A549 (cell line): ENCODE data around the gene NMNAT2. TPM values are rescaled to one million over a fixed set of nuclear protein-coding genes. Genes with fewer than 3 reads are reported as not detected.

Source experiments
- ATAC-seq, 2 experiments: fragments of 200-7000 bp in 1 of 2; fragments of >200 bp in 1 of 2; cut with Nextera tagmentation in 1 of 2; cut with Tn5 transposase in 1 of 2; 3 replicates each; pipeline versions ENCODE4 v1.8.0 to v1.9.1; 2018 to 2020; ENCODE audit warnings: mild to moderate bottlenecking in 1 of 2, moderate library complexity in 1 of 2
- CTCF ChIA-PET: fragments of 300-600 bp; sonication (Branson Sonifier 250); formaldehyde crosslinking; extraction: SDS; loops from one replicate; lab custom pipeline; 2021; ENCODE audit warnings: antibody characterized with exemption, inconsistent platforms; lab: Yijun Ruan, JAX
- POLR2A ChIA-PET: fragments of 350-600 bp; formaldehyde crosslinking; extraction: SDS; loops from one replicate; lab custom pipeline; 2021; ENCODE audit warnings: antibody characterized with exemption, inconsistent platforms; lab: Yijun Ruan, JAX
- DNase-seq, 2 experiments: peaks; one replicate each; pipeline versions ENCODE4 v3.0.0 to v3.0.0-alpha.2; 2011 to 2016; ENCODE audit warnings: low read depth in 1 of 2, low spot score in 1 of 2
- FAIRE-seq: peaks from 2 replicates; lab custom pipeline; 2011; peaks lifted over from hg19 to GRCh38; lab: Jason Lieb, UNC
- H3K27ac ChIP-seq, 2 experiments: fragments of >200 bp; sonication (Bioruptor Twin); formaldehyde crosslinking; 3 replicates each; pipeline ENCODE4 v1.5.1; 2016 to 2017
- H3K4me1 ChIP-seq: fragments of >200 bp; sonication (Bioruptor Twin); formaldehyde crosslinking; 3 replicates; pipeline ENCODE4 v1.6.1; 2016
- H3K4me2 ChIP-seq: fragments of >200 bp; sonication (Bioruptor Twin); formaldehyde crosslinking; 3 replicates; pipeline ENCODE4 v1.6.1; 2016
- H3K4me3 ChIP-seq: fragments of >200 bp; sonication (Bioruptor Twin); formaldehyde crosslinking; 3 replicates; pipeline ENCODE4 v1.5.1; 2016
- H3K9me3 ChIP-seq: fragments of >200 bp; sonication (Bioruptor Twin); formaldehyde crosslinking; 3 replicates; pipeline ENCODE4 v1.6.1; 2016
- CBX2 ChIP-seq: fragments of 200-600 bp; sonication (generic); IDR thresholded peaks from 2 replicates; pipeline ENCODE4 v1.6.1; 2016; ENCODE audit warnings: low read depth, mild to moderate bottlenecking, borderline replicate concordance
- CEBPB ChIP-seq, 2 experiments: fragments of >200 bp in 1 of 2; sonication (Bioruptor Twin) in 1 of 2; formaldehyde crosslinking in 1 of 2; IDR thresholded peaks; 2 replicates each; pipeline ENCODE4 v1.6.1; 2012 to 2016
- EHMT2 ChIP-seq: fragments of 200-600 bp; sonication (generic); IDR thresholded peaks from 2 replicates; pipeline ENCODE4 v1.6.1; 2016; ENCODE audit warnings: antibody characterized with exemption, low read depth, mild to moderate bottlenecking, moderate library complexity
- FOSL2 ChIP-seq, 2 experiments: fragments of 450-650 bp in 1 of 2; fragments of >200 bp in 1 of 2; sonication (Bioruptor Twin) in 1 of 2; formaldehyde crosslinking; IDR thresholded peaks; 2 replicates each; pipeline versions ENCODE4 v1.5.0 to v1.6.1; 2016 to 2020; ENCODE audit warnings: mild to moderate bottlenecking in 1 of 2, moderate library complexity in 1 of 2
- GATA3 ChIP-seq: IDR thresholded peaks from 2 replicates; pipeline ENCODE4 v1.6.1; 2012; ENCODE audit warnings: borderline replicate concordance
- HEYL ChIP-seq: fragments of 250-450 bp; sonication (Bioruptor Pico); IDR thresholded peaks from 2 replicates; pipeline ENCODE4 v1.8.0; 2021; ENCODE audit warnings: mild to moderate bottlenecking, moderate library complexity
- HOXB5 ChIP-seq: fragments of 250-450 bp; sonication (Bioruptor Pico); IDR thresholded peaks from 2 replicates; pipeline ENCODE4 v1.5.0; 2020; ENCODE audit warnings: mild to moderate bottlenecking, moderate library complexity
- MAFK ChIP-seq: fragments of 450-650 bp; IDR thresholded peaks from 2 replicates; pipeline ENCODE4 v1.6.1; 2014; ENCODE audit not compliant: partially characterized antibody
- NR3C1 ChIP-seq: fragments of >200 bp; sonication (Bioruptor Twin); formaldehyde crosslinking; IDR thresholded peaks from 3 replicates; pipeline ENCODE4 v1.6.1; 2017
- POLR2AphosphoS2 ChIP-seq: conservative IDR thresholded peaks from 2 replicates; pipeline ENCODE4 v1.6.1; 2012; ENCODE audit warnings: low read length, improper control_type of control experiment, inconsistent platforms
- RCOR1 ChIP-seq: fragments of 150-350 bp; IDR thresholded peaks from 2 replicates; pipeline ENCODE4 v1.6.1; 2014; ENCODE audit warnings: antibody characterized with exemption, low read length, low read depth
- SMC3 ChIP-seq: fragments of >200 bp; sonication (Bioruptor Twin); formaldehyde crosslinking; IDR thresholded peaks from 3 replicates; pipeline ENCODE4 v1.6.1; 2018; ENCODE audit warnings: inconsistent platforms
- TFCP2L1 ChIP-seq: fragments of 250-450 bp; sonication (Bioruptor Pico); IDR thresholded peaks from 2 replicates; pipeline ENCODE4 v1.5.0; 2021; ENCODE audit warnings: mild to moderate bottlenecking
- WGBS: methylation state at CpG from one replicate; pipeline ENCODE4 v1.1.6; 2017; ENCODE audit errors: missing lambda C conversion rate; 5-methylcytosine and 5-hydroxymethylcytosine counted together
- polyA plus RNA-seq, 4 experiments: library from polyadenylated mRNA; depleted of rRNA in 3 of 4; stranded (reverse); fragments of >200 nt; fragmentation: RNase III in 1 of 4; extraction: RNeasy Plus Mini Kit Qiagen cat#74134 plus additional on column Dnase treatment in 1 of 4; gene quantifications; 2 replicates in 3 of 4; 3 replicates in 1 of 4; pipeline ENCODE4 v1.2.3, GENCODE V29; 2011 to 2017
- TF ChIP-seq, protein P1 (sequence below): fragments of 250-450 bp; sonication (Bioruptor Pico); IDR thresholded peaks from 2 replicates; pipeline ENCODE4 v1.5.0; 2021; ENCODE audit warnings: mild to moderate bottlenecking, moderate library complexity, borderline replicate concordance
- TF ChIP-seq, protein P2 (sequence below): fragments of 450-650 bp; IDR thresholded peaks from 2 replicates; pipeline ENCODE4 v1.6.1; 2014; ENCODE audit warnings: antibody characterized with exemption
- TF ChIP-seq, protein P3 (sequence below): fragments of 150-350 bp; IDR thresholded peaks from 2 replicates; pipeline ENCODE4 v1.6.1; 2014; ENCODE audit warnings: low read depth, mild to moderate bottlenecking, low read length
- TF ChIP-seq, protein P4 (sequence below): IDR thresholded peaks from 2 replicates; pipeline ENCODE4 v1.6.1; 2012; ENCODE audit warnings: low read depth, borderline replicate concordance
- TF ChIP-seq, protein P5 (sequence below): IDR thresholded peaks from 2 replicates; pipeline ENCODE4 v1.6.1; 2012
- TF ChIP-seq, protein P6 (sequence below): fragments of >200 bp; sonication (Bioruptor Twin); formaldehyde crosslinking; IDR thresholded peaks from 2 replicates; pipeline ENCODE4 v1.6.1; 2016
- TF ChIP-seq, protein P7 (sequence below): fragments of 250-450 bp; sonication (Bioruptor Pico); IDR thresholded peaks from 2 replicates; pipeline ENCODE4 v1.5.0; 2020; ENCODE audit warnings: low read depth, mild to moderate bottlenecking, moderate library complexity

NMNAT2 gene
- polyA plus RNA-seq, 2 of the 4 experiments (the other 2 are of a cell fraction), result 0.16 to 0.63 TPM

DNA sequence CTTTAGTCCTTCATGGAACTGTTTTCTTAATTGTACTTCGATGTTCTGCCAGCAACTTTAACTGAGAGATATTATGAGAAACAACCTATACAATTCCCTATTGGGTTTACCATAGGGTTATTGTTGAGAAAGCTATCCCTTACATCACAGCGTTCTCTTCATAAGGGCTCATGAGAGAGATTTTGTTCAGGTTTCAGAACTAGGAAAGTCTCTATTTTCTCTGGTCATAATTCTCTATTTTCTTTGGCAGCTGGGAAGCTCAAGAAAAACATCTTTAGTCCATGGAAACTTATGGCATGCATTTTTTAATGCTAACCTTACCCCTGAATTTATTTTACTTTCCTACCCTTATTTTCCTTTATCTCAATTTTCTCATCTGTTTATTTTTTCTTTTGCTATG lies 38.2 kb downstream of the NMNAT2 start:
- no peak overlapping the region for H3K4me3 ChIP-seq
- no peak for TF ChIP-seq TFCP2L1 (CRISPR knock-in tag)
- no peak for TF ChIP-seq HEYL (CRISPR knock-in tag)
- TF ChIP-seq EHMT2, result no peak
- TF ChIP-seq, protein P1, sequence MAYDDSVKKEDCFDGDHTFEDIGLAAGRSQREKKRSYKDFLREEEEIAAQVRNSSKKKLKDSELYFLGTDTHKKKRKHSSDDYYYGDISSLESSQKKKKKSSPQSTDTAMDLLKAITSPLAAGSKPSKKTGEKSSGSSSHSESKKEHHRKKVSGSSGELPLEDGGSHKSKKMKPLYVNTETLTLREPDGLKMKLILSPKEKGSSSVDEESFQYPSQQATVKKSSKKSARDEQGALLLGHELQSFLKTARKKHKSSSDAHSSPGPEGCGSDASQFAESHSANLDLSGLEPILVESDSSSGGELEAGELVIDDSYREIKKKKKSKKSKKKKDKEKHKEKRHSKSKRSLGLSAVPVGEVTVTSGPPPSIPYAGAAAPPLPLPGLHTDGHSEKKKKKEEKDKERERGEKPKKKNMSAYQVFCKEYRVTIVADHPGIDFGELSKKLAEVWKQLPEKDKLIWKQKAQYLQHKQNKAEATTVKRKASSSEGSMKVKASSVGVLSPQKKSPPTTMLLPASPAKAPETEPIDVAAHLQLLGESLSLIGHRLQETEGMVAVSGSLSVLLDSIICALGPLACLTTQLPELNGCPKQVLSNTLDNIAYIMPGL, result no peak
- no peak for TF ChIP-seq CEBPB (IDR thresholded peaks at IDR 0.05)
- TF ChIP-seq, protein P2, sequence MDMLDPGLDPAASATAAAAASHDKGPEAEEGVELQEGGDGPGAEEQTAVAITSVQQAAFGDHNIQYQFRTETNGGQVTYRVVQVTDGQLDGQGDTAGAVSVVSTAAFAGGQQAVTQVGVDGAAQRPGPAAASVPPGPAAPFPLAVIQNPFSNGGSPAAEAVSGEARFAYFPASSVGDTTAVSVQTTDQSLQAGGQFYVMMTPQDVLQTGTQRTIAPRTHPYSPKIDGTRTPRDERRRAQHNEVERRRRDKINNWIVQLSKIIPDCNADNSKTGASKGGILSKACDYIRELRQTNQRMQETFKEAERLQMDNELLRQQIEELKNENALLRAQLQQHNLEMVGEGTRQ, result no peak
- TF ChIP-seq NR3C1, result no peak
- no peak for TF ChIP-seq MAFK
- no peak for TF ChIP-seq HOXB5
- TF ChIP-seq CBX2, result no peak
- TF ChIP-seq, protein P3, sequence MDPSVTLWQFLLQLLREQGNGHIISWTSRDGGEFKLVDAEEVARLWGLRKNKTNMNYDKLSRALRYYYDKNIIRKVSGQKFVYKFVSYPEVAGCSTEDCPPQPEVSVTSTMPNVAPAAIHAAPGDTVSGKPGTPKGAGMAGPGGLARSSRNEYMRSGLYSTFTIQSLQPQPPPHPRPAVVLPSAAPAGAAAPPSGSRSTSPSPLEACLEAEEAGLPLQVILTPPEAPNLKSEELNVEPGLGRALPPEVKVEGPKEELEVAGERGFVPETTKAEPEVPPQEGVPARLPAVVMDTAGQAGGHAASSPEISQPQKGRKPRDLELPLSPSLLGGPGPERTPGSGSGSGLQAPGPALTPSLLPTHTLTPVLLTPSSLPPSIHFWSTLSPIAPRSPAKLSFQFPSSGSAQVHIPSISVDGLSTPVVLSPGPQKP, result no peak
- TF ChIP-seq POLR2AphosphoS2, result no peak
- TF ChIP-seq FOSL2 (IDR thresholded peaks at IDR 0.05), result no peak
- TF ChIP-seq FOSL2 (CRISPR knock-in tag; IDR thresholded peaks at IDR 0.05), result no peak
- TF ChIP-seq, protein P4, sequence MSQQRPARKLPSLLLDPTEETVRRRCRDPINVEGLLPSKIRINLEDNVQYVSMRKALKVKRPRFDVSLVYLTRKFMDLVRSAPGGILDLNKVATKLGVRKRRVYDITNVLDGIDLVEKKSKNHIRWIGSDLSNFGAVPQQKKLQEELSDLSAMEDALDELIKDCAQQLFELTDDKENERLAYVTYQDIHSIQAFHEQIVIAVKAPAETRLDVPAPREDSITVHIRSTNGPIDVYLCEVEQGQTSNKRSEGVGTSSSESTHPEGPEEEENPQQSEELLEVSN, result no peak
- TF ChIP-seq RCOR1, result no peak
- no peak for TF ChIP-seq GATA3
- no peak for TF ChIP-seq SMC3
- TF ChIP-seq, protein P5, sequence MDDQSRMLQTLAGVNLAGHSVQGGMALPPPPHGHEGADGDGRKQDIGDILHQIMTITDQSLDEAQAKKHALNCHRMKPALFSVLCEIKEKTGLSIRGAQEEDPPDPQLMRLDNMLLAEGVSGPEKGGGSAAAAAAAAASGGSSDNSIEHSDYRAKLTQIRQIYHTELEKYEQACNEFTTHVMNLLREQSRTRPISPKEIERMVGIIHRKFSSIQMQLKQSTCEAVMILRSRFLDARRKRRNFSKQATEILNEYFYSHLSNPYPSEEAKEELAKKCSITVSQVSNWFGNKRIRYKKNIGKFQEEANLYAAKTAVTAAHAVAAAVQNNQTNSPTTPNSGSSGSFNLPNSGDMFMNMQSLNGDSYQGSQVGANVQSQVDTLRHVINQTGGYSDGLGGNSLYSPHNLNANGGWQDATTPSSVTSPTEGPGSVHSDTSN, result no peak
- TF ChIP-seq, protein P6, sequence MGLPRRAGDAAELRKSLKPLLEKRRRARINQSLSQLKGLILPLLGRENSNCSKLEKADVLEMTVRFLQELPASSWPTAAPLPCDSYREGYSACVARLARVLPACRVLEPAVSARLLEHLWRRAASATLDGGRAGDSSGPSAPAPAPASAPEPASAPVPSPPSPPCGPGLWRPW, result no peak
- no peak overlapping the region for H3K4me2 ChIP-seq
- no peaks in the 10 kb centered on the region for H3K9me3 ChIP-seq
- ChIA-PET POLR2A (no interaction called here), CTCF (no interaction called here)
- FAIRE-seq (no peak), DNase-seq (no peak), ATAC-seq (no peak)
- no peaks in the 10 kb centered on the region for H3K4me1 ChIP-seq
- 17% methylated on average over 2 of the region's 2 CpGs for WGBS
- H3K27ac ChIP-seq, result no peak overlapping the region

DNA sequence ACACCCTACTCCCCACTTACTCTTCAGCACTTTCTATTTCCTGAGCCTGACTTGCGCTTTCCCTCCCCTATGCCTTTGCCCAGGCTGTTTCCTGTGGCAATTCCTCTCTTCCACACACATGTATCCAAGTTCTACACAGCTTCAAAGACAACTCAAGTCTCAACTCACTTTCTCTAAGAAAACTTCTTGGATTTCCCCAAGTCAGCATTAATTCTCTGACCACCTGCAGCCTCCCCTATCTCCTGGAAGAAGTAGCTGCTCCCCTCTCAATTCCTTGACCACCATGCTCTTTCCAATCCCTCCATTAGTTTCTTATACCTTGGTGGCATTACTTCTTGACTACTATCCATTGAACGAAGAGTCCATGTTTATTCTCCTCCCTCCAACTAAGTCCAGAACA lies 42.8 kb downstream of the NMNAT2 start:
- TF ChIP-seq MAFK (peak; percentile 77), GATA3 (no peak), HOXB5 (no peak)
- TF ChIP-seq, protein P7, sequence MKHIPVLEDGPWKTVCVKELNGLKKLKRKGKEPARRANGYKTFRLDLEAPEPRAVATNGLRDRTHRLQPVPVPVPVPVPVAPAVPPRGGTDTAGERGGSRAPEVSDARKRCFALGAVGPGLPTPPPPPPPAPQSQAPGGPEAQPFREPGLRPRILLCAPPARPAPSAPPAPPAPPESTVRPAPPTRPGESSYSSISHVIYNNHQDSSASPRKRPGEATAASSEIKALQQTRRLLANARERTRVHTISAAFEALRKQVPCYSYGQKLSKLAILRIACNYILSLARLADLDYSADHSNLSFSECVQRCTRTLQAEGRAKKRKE (CRISPR knock-in tag), result no peak
- no peak for FAIRE-seq
- Histone ChIP-seq H3K4me3 (no peak overlapping the region), H3K9me3 (no peaks in the 10 kb centered on the region), H3K4me2 (no peak overlapping the region), H3K27ac (no peak overlapping the region), H3K4me1 (no peaks in the 10 kb centered on the region)
- ATAC-seq, result no peak
- ChIA-PET POLR2A (no interaction called here), CTCF (no interaction called here)
- no peak for DNase-seq
- WGBS, result 55% methylated on average over 2 of the region's 2 CpGs
